ENCODE measurements around the gene MRPS30. TPM values are rescaled to one million over a fixed set of nuclear protein-coding genes. Genes with fewer than 3 reads are reported as not detected.
A peak's percentile ranks its signal among the peaks of the same experiment; 100 is the strongest.

Gene MRPS30
- total and polyA plus RNA-seq, 2 of the 4 experiments (the other 2 are of a cell fraction): 18.3 to 51.4 TPM

DNA sequence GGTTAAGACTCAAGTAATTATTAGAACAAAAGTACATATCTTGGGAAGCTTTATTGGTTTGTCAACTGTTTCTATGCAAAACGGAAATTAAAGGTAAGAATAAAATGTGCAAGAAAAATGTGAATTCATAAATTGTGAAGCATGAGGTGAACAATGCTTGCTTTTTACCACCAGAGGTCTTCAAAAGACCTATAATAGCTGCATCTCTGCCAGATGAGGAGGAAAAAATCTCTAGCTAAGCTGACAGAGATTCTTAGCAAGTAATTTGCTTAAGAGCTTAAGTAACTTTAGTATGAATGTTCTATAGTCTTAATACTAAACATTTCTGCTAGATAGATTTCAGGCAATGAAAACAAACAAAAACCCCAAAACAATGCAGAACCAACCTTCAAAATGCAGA lies 54.1 kb downstream of the MRPS30 start:
- ChIA-PET CTCF (no interaction called here), POLR2A (ENCODE audit: unreplicated experiment) (no interaction called here)
- no peak overlapping the region for H3K9ac ChIP-seq (ENCODE audit: low read depth, low read length)
- no peak overlapping the region for H2AK5ac ChIP-seq (ENCODE audit: low read depth, low read length)
- no peak overlapping the region for H3K4me3 ChIP-seq (ENCODE audit: insufficient read depth, low read depth, low read length)
- H3K14ac ChIP-seq (replicated peaks; ENCODE audit: low read depth, low read length): no peak overlapping the region
- no TSS peak for BruUV-seq (replicated peaks)
- peak; percentile 1 for DNase-seq
- no peak overlapping the region for H3K27ac ChIP-seq (ENCODE audit: insufficient read depth, low read length)
- intact Hi-C loops (cut with micrococcal nuclease): no loop called here
- H4K91ac ChIP-seq (ENCODE audit: insufficient read depth, low read depth, low read length): no peak overlapping the region
- H2BK20ac ChIP-seq (ENCODE audit: low read depth, low read length): no peak overlapping the region
- no peak overlapping the region for H3K4me2 ChIP-seq (ENCODE audit: low read depth, low read length)
- H3K18ac ChIP-seq (ENCODE audit: low read depth, low read length): no peak overlapping the region
- no peaks in the 10 kb centered on the region for H3K4me1 ChIP-seq (ENCODE audit: control insufficient read depth, insufficient read depth, low read length)
- TF ChIP-seq, protein P1, sequence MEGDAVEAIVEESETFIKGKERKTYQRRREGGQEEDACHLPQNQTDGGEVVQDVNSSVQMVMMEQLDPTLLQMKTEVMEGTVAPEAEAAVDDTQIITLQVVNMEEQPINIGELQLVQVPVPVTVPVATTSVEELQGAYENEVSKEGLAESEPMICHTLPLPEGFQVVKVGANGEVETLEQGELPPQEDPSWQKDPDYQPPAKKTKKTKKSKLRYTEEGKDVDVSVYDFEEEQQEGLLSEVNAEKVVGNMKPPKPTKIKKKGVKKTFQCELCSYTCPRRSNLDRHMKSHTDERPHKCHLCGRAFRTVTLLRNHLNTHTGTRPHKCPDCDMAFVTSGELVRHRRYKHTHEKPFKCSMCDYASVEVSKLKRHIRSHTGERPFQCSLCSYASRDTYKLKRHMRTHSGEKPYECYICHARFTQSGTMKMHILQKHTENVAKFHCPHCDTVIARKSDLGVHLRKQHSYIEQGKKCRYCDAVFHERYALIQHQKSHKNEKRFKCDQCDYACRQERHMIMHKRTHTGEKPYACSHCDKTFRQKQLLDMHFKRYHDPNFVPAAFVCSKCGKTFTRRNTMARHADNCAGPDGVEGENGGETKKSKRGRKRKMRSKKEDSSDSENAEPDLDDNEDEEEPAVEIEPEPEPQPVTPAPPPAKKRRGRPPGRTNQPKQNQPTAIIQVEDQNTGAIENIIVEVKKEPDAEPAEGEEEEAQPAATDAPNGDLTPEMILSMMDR (conservative IDR thresholded peaks at IDR 0.05; ENCODE audit: low read depth, low read length): 0 out of 2 replicates have a peak, but pooled peaks have one; percentile 22
- TF ChIP-seq CEBPB (IDR thresholded peaks at IDR 0.05; ENCODE audit: low read depth, low read length): no peak
- H3K56ac ChIP-seq (ENCODE audit: extremely low read depth, insufficient read depth, low read length): no peak overlapping the region
- in situ Hi-C loops (cut with MboI; ENCODE audit: low sequenced_read_pairs): no loop called here
- no peak overlapping the region for H2BK15ac ChIP-seq (ENCODE audit: low read depth, low read length)
- ATAC-seq (ENCODE audit: low read depth): no peak
- H3K36me3 ChIP-seq (ENCODE audit: control insufficient read depth, insufficient read depth, low read length): no peaks in the 10 kb centered on the region
- H2AFZ ChIP-seq (replicated peaks; ENCODE audit: low read length, poor library complexity): no peak overlapping the region
- H3K4ac ChIP-seq (ENCODE audit: low read depth, low read length): no peak overlapping the region
- H4K5ac ChIP-seq (ENCODE audit: low read depth, low read length): no peak overlapping the region
- no peaks in the 10 kb centered on the region for H3K9me3 ChIP-seq (ENCODE audit: control insufficient read depth, insufficient read depth, low read length)
- dilution Hi-C loops (cut with HindIII; ENCODE audit: low sequenced_read_pairs, unreplicated experiment): no loop called here
- WGBS, 2 experiments (ENCODE audit: extremely low coverage in 2 of 2, insufficient read length in 1 of 2): no CpG with 5 or more reads among the region's 1 CpG
- no peak overlapping the region for H2AK9ac ChIP-seq (replicated peaks; ENCODE audit: low read depth, low read length, poor library complexity)
- no peak overlapping the region for H2BK120ac ChIP-seq (ENCODE audit: low read depth, low read length)
- H3K79me1 ChIP-seq (ENCODE audit: low read depth in 1 of 2, low read length in 2 of 2): no peaks in the 10 kb centered on the region
- H3K9me1 ChIP-seq (ENCODE audit: insufficient read depth, low read length): no peaks in the 10 kb centered on the region
- H2BK5ac ChIP-seq (ENCODE audit: low read depth, low read length, poor library complexity, severe bottlenecking): no peak overlapping the region
- H3K27me3 ChIP-seq (ENCODE audit: control insufficient read depth, insufficient read depth, low read length): no peaks in the 10 kb centered on the region
- no peak overlapping the region for H4K8ac ChIP-seq (ENCODE audit: low read depth in 2 of 2, low read length in 2 of 2)
- no peak overlapping the region for H3K23ac ChIP-seq (ENCODE audit: low read depth, low read length)
- no peaks in the 10 kb centered on the region for H4K20me1 ChIP-seq (ENCODE audit: insufficient read depth, low read length)

Data from IMR-90 (cell line).